Erythroblast (primary cell): Measurements from ENCODE around the gene ICA1.
"Not testable (repeated sequence)": the region's sequence is repeated elsewhere in the genome, so short reads cannot be mapped to it uniquely, and the experiment has no call there.

Source experiments
- DNase-seq, 2 experiments: peaks; one replicate each; lab custom pipeline; 2025; lab: John Stamatoyannopoulos, UW
- GATA1 ChIP-seq: IDR thresholded peaks from 2 replicates; pipeline ENCODE4 v1.6.1; 2011; ENCODE audit warnings: low read depth, mild to moderate bottlenecking, control low read depth, low read length, moderate library complexity
- POLR2A ChIP-seq: IDR thresholded peaks from 2 replicates; pipeline ENCODE4 v1.6.1; 2011; ENCODE audit warnings: mild to moderate bottlenecking, low read length

Gene ICA1

GRCh38 chr7:8261711-8262695 is at the start of gene ICA1:
Gene ICA1, minus strand, starts transcription at chr7:8262167. Its CDS starts 26,241 bp downstream, at chr7:8235926.
- TF ChIP-seq GATA1 (no peak), POLR2A (peak; percentile 54)
- peak; percentile 62 to 65 for DNase-seq

DNA sequence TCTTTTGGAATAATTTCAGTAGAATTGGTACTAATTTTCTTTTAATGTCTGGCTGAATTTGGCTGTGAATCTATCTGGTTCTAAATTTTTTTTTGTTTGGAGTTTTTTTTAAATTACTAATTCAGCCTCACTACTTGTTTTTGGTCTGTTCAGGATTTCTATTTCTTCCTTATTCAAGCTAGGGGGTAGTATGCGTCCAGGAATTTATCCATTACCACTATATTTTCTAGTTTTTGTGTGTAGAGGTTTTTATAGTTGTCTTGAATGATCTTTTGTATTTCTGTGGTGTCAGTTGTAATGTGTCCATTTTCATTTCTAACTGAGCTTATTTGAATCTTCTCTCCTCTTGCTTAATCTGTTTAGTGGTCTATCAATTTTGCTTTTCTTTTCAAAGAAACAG is 48.9 kb upstream of the ICA1 start:
- no peak for DNase-seq

DNA sequence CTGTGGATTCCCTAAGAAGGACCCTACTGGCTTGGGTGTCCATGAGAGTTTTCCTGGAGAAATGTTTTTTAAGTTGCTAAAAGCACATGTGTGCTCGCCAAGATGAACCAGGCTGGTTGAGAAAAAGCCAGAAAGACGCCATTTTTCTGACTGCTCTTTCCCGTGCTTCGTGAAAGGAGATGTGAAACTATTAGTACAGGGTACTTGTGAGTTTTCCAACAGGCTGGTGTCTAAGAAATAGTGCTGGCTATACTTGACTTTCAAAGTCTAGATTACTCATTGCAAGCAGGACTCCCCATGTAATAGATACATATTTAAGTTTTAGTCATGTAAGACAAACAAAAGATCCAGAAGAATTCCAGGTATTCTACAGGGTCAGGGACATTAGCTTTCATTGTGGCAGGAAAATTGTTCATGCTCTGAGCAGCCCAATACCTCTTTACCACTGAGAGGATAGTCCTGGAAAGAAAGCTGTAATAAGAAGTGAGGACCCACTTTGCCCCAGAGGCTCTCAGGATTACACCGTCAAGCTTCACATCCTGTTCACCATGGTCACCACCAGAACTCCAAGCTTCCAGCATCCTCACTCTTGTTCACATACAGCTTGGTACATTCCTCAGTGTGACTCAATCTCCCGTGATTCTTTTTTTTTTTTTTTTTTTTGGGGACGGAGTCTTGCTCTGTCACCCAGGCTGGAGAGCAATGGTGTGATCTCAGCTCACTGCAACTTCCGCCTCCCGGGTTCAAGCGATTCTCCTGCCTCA is 43.8 kb upstream of the ICA1 start:
- no peak for TF ChIP-seq POLR2A
- no peak for DNase-seq

More for the DNA sequence above, 48.9 kb upstream of the ICA1 start:
- TF ChIP-seq GATA1 (no peak), POLR2A (no peak)

DNA sequence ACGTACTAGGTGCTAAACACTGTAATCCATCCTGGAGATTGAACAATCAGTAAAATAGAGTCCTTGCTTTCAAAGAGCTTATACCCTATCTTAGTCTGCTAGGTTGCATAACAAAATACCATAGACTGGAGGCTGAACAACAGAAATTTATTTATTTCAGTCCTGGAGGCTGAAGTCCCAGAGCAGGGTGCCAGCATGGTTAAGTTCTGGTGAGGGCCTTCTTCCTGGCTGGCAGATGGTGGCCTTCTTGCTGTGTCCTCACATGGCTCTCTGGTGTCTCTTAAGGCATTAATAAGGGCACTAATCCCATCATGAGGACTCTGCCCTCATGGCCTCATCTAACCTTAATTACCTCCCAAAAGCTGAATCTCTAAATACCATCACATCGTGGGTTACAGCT is 43.1 kb upstream of the ICA1 start:
- TF ChIP-seq POLR2A: no peak
- TF ChIP-seq GATA1: no peak
- DNase-seq: no peak

DNA sequence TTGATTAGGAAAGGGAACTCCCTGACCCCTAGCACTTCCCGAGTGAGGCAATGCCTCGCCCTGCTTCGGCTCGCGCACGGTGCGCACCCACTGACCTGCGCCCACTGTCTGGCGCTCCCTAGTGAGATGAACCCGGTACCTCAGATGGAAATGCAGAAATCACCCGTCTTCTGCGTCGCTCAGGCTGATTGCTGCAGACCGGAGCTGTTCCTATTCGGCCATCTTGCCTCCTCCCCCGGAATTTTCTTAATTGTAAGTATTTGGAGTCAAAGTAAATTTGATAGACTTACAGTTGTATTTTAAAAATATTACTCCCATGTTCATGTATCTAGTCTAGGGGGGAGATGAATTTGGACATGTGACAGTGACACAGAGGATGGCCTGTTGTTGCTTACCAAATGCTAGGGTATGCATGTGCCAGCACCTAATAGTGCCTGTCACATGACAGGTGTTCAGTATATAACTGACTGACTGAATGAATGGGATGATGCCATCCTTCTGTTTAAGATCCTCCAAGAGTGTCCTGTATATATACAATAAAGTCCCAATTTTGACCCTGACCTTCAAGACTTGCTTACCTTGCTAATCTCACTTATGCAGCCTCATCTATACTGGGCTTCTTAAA is 42.0 kb upstream of the ICA1 start:
- TF ChIP-seq POLR2A: no peak
- no peak for TF ChIP-seq GATA1
- DNase-seq: no peak

DNA sequence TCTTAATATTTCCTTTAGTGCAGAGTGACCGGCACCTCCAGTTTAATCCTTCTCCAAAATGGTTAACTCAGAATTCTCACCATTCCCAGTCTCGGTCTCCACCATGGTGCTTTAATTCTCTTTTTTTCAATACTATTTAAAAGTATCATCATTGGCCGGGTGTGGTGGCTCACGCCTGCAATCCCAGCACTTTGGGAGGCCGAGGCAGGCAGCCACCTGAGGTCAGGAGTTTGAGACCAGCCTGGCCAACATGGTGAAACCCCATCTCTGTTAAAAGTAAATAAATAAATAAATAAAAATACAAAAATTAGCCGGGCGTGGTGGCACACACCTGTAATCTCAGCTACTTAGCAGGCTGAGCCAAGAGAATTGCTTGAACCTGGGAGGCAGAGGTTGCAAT is 35.1 kb upstream of the ICA1 start:
- not testable (repeated sequence) for DNase-seq

- no peak for TF ChIP-seq GATA1
- no peak for TF ChIP-seq POLR2A
- DNase-seq: no peak
Observed at GRCh38 chr7:8296362-8296659, 34.3 kb upstream of the ICA1 start.

GRCh38 chr7:8295638-8296361 is 33.8 kb upstream of the ICA1 start:
- peak; percentile 84 to 89 for DNase-seq

GRCh38 chr7:8291397-8292141 is 29.6 kb upstream of the ICA1 start:
- no peak for DNase-seq
- TF ChIP-seq GATA1 (no peak), POLR2A (no peak)

More at GRCh38 chr7:8295638-8296361, 33.8 kb upstream of the ICA1 start:
- TF ChIP-seq POLR2A: no peak
- no peak for TF ChIP-seq GATA1

DNA sequence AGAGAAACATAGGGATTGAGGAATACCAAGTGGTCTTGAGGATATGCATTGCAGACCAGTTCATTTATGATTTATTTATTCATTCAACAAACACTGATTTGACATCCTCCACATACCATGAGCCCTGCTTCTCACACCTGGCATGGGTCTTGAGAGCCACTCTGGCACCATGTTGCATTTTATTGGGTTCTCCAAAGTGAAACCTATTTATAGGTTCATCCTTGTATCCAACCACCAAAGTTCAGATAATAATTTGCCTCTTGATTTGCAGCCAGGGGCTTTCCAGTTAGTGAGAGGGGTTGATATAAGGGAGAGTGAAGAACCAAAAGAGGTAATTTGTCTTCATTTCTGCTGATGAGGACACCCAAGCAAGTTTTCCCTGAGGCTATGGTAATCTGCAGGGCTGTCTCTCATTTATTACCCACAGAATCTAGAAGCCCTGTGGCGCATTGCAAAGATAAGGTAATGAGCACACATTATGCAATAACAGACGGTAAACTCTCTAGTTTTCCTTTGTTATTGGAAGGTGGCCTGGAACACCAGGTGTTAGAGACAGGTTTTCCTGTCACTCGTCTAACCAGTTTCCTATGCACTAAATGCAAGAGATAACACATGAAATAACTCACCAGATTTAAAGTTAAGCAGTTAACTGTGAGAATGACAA is 28.8 kb upstream of the ICA1 start:
- DNase-seq: no peak
- TF ChIP-seq GATA1 (no peak), POLR2A (no peak)

- no peak for DNase-seq
- TF ChIP-seq GATA1 (no peak), POLR2A (no peak)
Observed at GRCh38 chr7:8286118-8286517, 24.2 kb upstream of the ICA1 start.

GRCh38 chr7:8285155-8285554 is 23.2 kb upstream of the ICA1 start:
- no peak for DNase-seq

GRCh38 chr7:8284606-8285005 is 22.6 kb upstream of the ICA1 start:
- no peak for DNase-seq
- TF ChIP-seq POLR2A (no peak), GATA1 (no peak)

More at GRCh38 chr7:8285155-8285554, 23.2 kb upstream of the ICA1 start:
- no peak for TF ChIP-seq POLR2A
- no peak for TF ChIP-seq GATA1

DNA sequence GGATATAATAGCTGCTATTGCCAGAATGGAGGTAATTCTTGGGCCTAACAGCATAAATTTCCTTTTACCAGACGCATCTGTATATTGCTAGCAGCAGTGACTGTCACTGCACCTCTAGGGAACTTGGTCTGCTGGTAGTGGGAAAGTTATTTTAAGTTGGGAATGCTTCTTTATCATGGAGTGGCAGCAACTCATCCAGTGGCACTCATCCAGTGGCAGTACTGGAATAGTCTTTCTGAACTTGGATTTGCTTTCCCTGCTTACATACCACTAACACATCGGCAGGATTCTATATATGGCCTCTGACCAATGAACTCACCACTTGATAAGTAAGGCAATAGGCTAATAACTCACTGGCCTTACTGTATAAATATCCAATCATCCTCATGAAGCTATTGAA is 22.0 kb upstream of the ICA1 start:
- no peak for TF ChIP-seq POLR2A
- no peak for TF ChIP-seq GATA1
- no peak for DNase-seq
